Ovary (tissue), 9 donors: ENCODE measurements around the gene MIEN1. TPM values are rescaled to one million over a fixed set of nuclear protein-coding genes. Genes with fewer than 3 reads are reported as not detected.

ENCODE experiments used
- DNase-seq, 5 donors: peaks; one replicate each; pipeline ENCODE4 v3.0.0-alpha.2; 2019 to 2020
- H3K27ac ChIP-seq, 2 donors: fragments of 200-600 bp; one replicate each; pipeline versions ENCODE4 v1.5.1 to v1.8.0; 2019 to 2022
- H3K27me3 ChIP-seq: fragments of 200-600 bp; one replicate; pipeline ENCODE4 v1.8.0; 2022
- H3K36me3 ChIP-seq: fragments of 200-600 bp; sonication (generic); one replicate; pipeline ENCODE4 v1.5.1; 2019
- H3K4me1 ChIP-seq: one replicate; pipeline ENCODE4 v1.8.1; 2013; ENCODE audit warnings: mild to moderate bottlenecking, moderate library complexity; ENCODE audit not compliant: insufficient read depth
- H3K4me3 ChIP-seq: fragments of 200-600 bp; sonication (generic); one replicate; pipeline ENCODE4 v1.5.1; 2017
- H3K9me3 ChIP-seq, 2 donors: fragments of 200-600 bp in 1 of 2; sonication (generic) in 1 of 2; one replicate each; pipeline versions ENCODE4 v1.5.1 to v1.8.1; 2013 to 2019; ENCODE audit warnings: mild to moderate bottlenecking in 1 of 2, moderate library complexity in 1 of 2
- EP300 ChIP-seq: sonication (generic); formaldehyde crosslinking; IDR thresholded peaks from one replicate; pipeline ENCODE4 v1.6.1; 2017; ENCODE audit warnings: antibody characterized with exemption
- POLR2A ChIP-seq: fragments of 450-650 bp; IDR thresholded peaks from one replicate; pipeline ENCODE4 v1.6.1; 2017; ENCODE audit warnings: antibody characterized with exemption, mild to moderate bottlenecking, moderate library complexity
- WGBS, 3 donors: extraction: QIAGEN DNeasy Blood & Tissue Kit in 1 of 3; methylation state at CpG; one replicate each; pipeline versions ENCODE4 v1.1.5 to v1.1.7; 2013 to 2017; 5-methylcytosine and 5-hydroxymethylcytosine counted together
- intact Hi-C, 4 donors: fragments of 100-400 bp; cut with DNase I; formaldehyde crosslinking; loops; one replicate each; pipeline versions ENCODE4 v1.11.0 to v1.15.1; 2022 to 2023
- microRNA-seq, 3 donors: library from miRNA; unstranded; fragments of <30 nt; microRNA quantifications; one replicate each; pipeline versions ENCODE4 to v1.2.0, GENCODE V29; 2019 to 2020
- polyA plus RNA-seq, 2 donors: library from polyadenylated mRNA; stranded (reverse); fragments of 200-250 nt in 1 of 2; fragments of 350-450 nt in 1 of 2; fragmentation: Illumina TruSeq in 1 of 2; extraction: RNeasy Lipid Tissue Mini Kit (QIAGEN cat#74804) in 1 of 2; gene quantifications; one replicate each; pipeline ENCODE4 v1.2.3, GENCODE V29; 2013 to 2014
- small RNA-seq: library from RNA; depleted of rRNA; stranded (forward); fragments of <200 nt; gene quantifications from one replicate; pipeline ENCODE3, GENCODE V24; 2016
- total RNA-seq, 7 donors: library from RNA; depleted of rRNA in 2 of 7; stranded (reverse); fragments of >200 nt in 2 of 7; fragmentation: NEBNext Ultra II Directional in 3 of 7; extraction: Animal tissue kit (Norgen Biotek cat#: 25700) in 3 of 7; gene quantifications; one replicate each; pipeline versions ENCODE4 v1.1.0 to v1.2.4, GENCODE V29; 2016 to 2023
- TF ChIP-seq, protein P1 (sequence below), 3 donors: fragments of 450-650 bp in 2 of 3; fragments of 200-600 bp in 1 of 3; IDR thresholded peaks; one replicate each; pipeline versions ENCODE4 v1.5.1 to v1.8.0; 2016 to 2022; ENCODE audit warnings: antibody characterized with exemption in 3 of 3, mild to moderate bottlenecking in 1 of 3
- donor health status: DM: no; HTN: no; CAD: no; lungs with moderate emphysema.
- donor health status: DM: no; HTN: no; CAD: no.
- donor health status: Bipolar disorder and iron deficiency.
- donor health status: DM: yes; HTN: yes; CAD: no.
- donor health status: DM: no; HTN: no; CAD: no.
- donor health status: DM: yes; HTN: yes; CAD: no.

Gene MIEN1
- total and polyA plus RNA-seq, 9 donors, result 20.2 to 64.9 (median 25.5) TPM

GRCh38 chr17:39684369-39685192, 45.8 kb downstream of the MIEN1 start:
- no peak for DNase-seq
- no peaks in the 10 kb centered on the region for H3K36me3 ChIP-seq
- H3K27me3 ChIP-seq, result no peaks in the 10 kb centered on the region
- H3K4me1 ChIP-seq, result peaks cover 6% of the 10 kb centered on the region
- H3K9me3 ChIP-seq, result no peaks in the 10 kb centered on the region
- WGBS, 3 donors, result 92 to 96% (median 95%) methylated on average over 12 of the region's 12 CpGs
- TF ChIP-seq, protein P1, sequence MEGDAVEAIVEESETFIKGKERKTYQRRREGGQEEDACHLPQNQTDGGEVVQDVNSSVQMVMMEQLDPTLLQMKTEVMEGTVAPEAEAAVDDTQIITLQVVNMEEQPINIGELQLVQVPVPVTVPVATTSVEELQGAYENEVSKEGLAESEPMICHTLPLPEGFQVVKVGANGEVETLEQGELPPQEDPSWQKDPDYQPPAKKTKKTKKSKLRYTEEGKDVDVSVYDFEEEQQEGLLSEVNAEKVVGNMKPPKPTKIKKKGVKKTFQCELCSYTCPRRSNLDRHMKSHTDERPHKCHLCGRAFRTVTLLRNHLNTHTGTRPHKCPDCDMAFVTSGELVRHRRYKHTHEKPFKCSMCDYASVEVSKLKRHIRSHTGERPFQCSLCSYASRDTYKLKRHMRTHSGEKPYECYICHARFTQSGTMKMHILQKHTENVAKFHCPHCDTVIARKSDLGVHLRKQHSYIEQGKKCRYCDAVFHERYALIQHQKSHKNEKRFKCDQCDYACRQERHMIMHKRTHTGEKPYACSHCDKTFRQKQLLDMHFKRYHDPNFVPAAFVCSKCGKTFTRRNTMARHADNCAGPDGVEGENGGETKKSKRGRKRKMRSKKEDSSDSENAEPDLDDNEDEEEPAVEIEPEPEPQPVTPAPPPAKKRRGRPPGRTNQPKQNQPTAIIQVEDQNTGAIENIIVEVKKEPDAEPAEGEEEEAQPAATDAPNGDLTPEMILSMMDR (IDR thresholded peaks at IDR 0.05), result no peak
- TF ChIP-seq POLR2A (no peak), EP300 (no peak)
- intact Hi-C loops, result no loop called here
- no peak overlapping the region for H3K4me3 ChIP-seq
- H3K27ac ChIP-seq, result no peak overlapping the region

DNA sequence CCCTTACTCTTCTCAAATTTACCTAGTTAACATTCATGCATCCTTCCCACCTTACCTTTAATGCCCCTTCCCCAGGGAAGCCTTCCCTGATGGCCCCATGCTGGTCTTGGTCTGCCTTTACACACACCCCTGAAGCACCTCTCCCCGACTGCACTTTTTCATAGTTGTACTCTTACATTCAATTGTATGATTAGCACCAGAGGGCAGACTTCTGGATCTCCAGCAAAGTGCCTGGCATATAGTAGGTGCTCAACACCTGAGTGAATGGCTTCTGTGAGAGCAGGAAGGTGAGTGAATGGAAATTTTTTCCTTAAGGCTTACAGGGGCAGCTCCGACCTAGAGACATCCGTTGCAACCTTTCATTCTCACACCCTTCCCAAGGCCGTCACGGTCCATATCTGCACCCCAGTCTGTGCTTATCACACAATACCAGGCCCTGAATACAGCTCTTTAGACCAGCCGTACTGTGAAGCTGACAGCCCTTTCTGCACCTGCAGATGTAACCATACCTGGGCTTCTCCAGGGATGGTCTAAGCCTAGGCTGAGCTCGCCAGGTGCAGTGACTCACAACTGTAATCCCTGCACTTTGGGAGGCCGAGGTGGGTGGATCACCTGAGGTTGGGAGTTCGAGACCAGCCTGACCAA, 46.9 kb downstream of the MIEN1 start:
- TF ChIP-seq POLR2A (no peak), EP300 (no peak)
- TF ChIP-seq, protein P1 (IDR thresholded peaks at IDR 0.05), result no peak
- H3K4me1 ChIP-seq, result peaks cover 3% of the 10 kb centered on the region
- no peaks in the 10 kb centered on the region for H3K36me3 ChIP-seq
- no peak for DNase-seq
- 84 to 94% (median 91%) methylated on average over 9 of the region's 9 CpGs for WGBS, 3 donors
- no peaks in the 10 kb centered on the region for H3K27me3 ChIP-seq
- no peaks in the 10 kb centered on the region for H3K9me3 ChIP-seq
- H3K4me3 ChIP-seq, result no peak overlapping the region
- intact Hi-C loops, result no loop called here
- H3K27ac ChIP-seq, result no peak overlapping the region

DNA sequence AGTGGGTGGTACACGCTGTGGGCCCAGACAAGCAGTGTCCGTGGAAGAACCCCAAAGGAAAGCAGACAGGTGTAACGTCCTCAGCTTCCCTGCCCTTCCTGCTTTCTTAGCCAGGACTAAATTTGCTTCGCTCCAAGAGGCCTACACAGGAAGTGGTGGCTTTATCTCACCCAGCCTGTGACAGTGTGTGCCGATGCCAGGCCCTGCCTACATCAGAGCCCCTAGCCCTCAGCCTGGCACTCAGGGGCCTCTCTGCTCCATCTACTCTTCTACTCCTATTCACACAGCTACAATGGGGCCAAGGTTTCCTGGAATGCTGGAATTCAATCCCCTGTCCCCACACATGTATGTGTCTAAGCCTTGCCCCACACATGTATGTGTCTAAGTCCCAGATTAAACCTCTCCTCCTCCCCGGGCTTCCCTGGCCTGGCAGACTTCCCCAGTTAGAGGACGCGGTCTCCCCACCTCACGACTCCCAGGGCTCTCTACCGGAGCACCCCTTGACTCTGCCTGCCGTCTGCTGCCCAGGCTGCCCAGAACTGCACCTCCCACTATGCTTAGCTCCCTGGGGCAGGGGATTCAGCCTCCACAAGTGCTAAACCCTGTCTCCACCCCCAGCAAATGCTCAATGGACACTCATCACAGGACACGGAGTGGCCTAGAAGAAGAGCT, 50.7 kb downstream of the MIEN1 start:
- intact Hi-C loops, result no loop called here
- no peak for DNase-seq
- Histone ChIP-seq H3K36me3 (no peaks in the 10 kb centered on the region), H3K27me3 (no peaks in the 10 kb centered on the region), H3K4me1 (no peaks in the 10 kb centered on the region), H3K4me3 (no peak overlapping the region), H3K27ac (no peak overlapping the region), H3K9me3 (no peaks in the 10 kb centered on the region)
- TF ChIP-seq, protein P1 (IDR thresholded peaks at IDR 0.05), result no peak
- TF ChIP-seq EP300, result no peak
- no peak for TF ChIP-seq POLR2A
- WGBS, 3 donors, result 84 to 90% (median 85%) methylated on average over 12 of the region's 12 CpGs

Small RNA genes lying within 50 kb of the gene (microRNA-seq; reads per million reads assigned to microRNA genes)
- gene MIR4728, result 0 to 0.79 (median 0.71) reads per million in 3 donors

Small RNA genes lying within 50 kb of the gene (small RNA-seq; reads per million reads assigned to genes)
- not detected for gene MIR4728

Other genes starting within 250 kb of the MIEN1 start
- not detected for gene NEUROD2, start 122.6 kb downstream of the MIEN1 start, total RNA-seq
- not detected for gene NEUROD2, start 122.6 kb downstream of the MIEN1 start, polyA plus RNA-seq
- gene PPP1R1B, start 103.6 kb downstream of the MIEN1 start, total RNA-seq, result 10 to 100 TPM in 4 of 7 donors, 1 to 10 TPM in 2, under 1 TPM in 1; 0.43 to 23.0 (median 10.1) TPM
- 10 to 100 TPM in 1 of 2 donors, 1 to 10 TPM in 1; 5.1 to 12.9 TPM for gene PPP1R1B, start 103.6 kb downstream of the MIEN1 start, polyA plus RNA-seq
- 10 to 100 TPM; 34.5 to 49.4 (median 44.3) TPM for gene STARD3, start 93.4 kb downstream of the MIEN1 start, total RNA-seq
- gene STARD3, start 93.4 kb downstream of the MIEN1 start, polyA plus RNA-seq, result 10 to 100 TPM; 42.1 to 55.9 TPM
- gene TCAP, start 65.2 kb downstream of the MIEN1 start, total RNA-seq, result 1 to 10 TPM in 6 of 7 donors, under 1 TPM in 1; 0.24 to 1.9 (median 1.3) TPM
- 1 to 10 TPM in 1 of 2 donors, under 1 TPM in 1; 0.47 to 1.6 TPM for gene TCAP, start 65.2 kb downstream of the MIEN1 start, polyA plus RNA-seq
- gene PNMT, start 62.1 kb downstream of the MIEN1 start, total RNA-seq, result 1 to 10 TPM in 5 of 7 donors, under 1 TPM in 1, not detected in 1; 0.60 to 5.1 (median 1.4) TPM
- 1 to 10 TPM in 1 of 2 donors, not detected in 1; 1.1 TPM for gene PNMT, start 62.1 kb downstream of the MIEN1 start, polyA plus RNA-seq
- 10 to 100 TPM; 13.8 to 31.3 (median 19.6) TPM for gene PGAP3, start 42.5 kb downstream of the MIEN1 start, total RNA-seq
- gene PGAP3, start 42.5 kb downstream of the MIEN1 start, polyA plus RNA-seq, result 10 to 100 TPM in 1 of 2 donors, 1 to 10 TPM in 1; 7.9 to 19.8 TPM
- 10 to 100 TPM; 26.1 to 66.3 (median 53.5) TPM for gene ERBB2, start 30.5 kb downstream of the MIEN1 start, total RNA-seq
- 10 to 100 TPM; 20.1 to 24.1 TPM for gene ERBB2, start 30.5 kb downstream of the MIEN1 start, polyA plus RNA-seq
- gene GRB7, start 7.4 kb upstream of the MIEN1 start, total RNA-seq, result 10 to 100 TPM in 1 of 7 donors, 1 to 10 TPM in 5, under 1 TPM in 1; 0.51 to 63.0 (median 2.7) TPM
- gene GRB7, start 7.4 kb upstream of the MIEN1 start, polyA plus RNA-seq, result 1 to 10 TPM in 1 of 2 donors, under 1 TPM in 1; 0.23 to 1.8 TPM
- under 1 TPM; 0.34 to 0.97 (median 0.62) TPM for gene IKZF3, start 133.8 kb upstream of the MIEN1 start, total RNA-seq
- 1 to 10 TPM in 1 of 2 donors, under 1 TPM in 1; 0.16 to 2.6 TPM for gene IKZF3, start 133.8 kb upstream of the MIEN1 start, polyA plus RNA-seq
- not detected for gene ZPBP2, start 137.7 kb upstream of the MIEN1 start, total RNA-seq
- gene ZPBP2, start 137.7 kb upstream of the MIEN1 start, polyA plus RNA-seq, result not detected
- 1 to 10 TPM; 3.8 to 9.7 (median 5.5) TPM for gene GSDMB, start 188.1 kb upstream of the MIEN1 start, total RNA-seq
- 1 to 10 TPM; 3.7 to 6.5 TPM for gene GSDMB, start 188.1 kb upstream of the MIEN1 start, polyA plus RNA-seq
- gene ORMDL3, start 197.1 kb upstream of the MIEN1 start, total RNA-seq, result 10 to 100 TPM; 37.0 to 64.3 (median 52.2) TPM
- 10 to 100 TPM; 43.7 to 97.5 TPM for gene ORMDL3, start 197.1 kb upstream of the MIEN1 start, polyA plus RNA-seq
- gene LRRC3C, start 197.2 kb upstream of the MIEN1 start, total RNA-seq, result under 1 TPM in 1 of 7 donors, not detected in 6; 0.27 TPM
- gene LRRC3C, start 197.2 kb upstream of the MIEN1 start, polyA plus RNA-seq, result under 1 TPM in 1 of 2 donors, not detected in 1; 0.12 TPM
- gene GSDMA, start 232.5 kb upstream of the MIEN1 start, total RNA-seq, result under 1 TPM in 2 of 7 donors, not detected in 5; 0.10 to 0.11 TPM
- gene GSDMA, start 232.5 kb upstream of the MIEN1 start, polyA plus RNA-seq, result under 1 TPM; 0.19 to 0.55 TPM